OCI-LY7 (cell line): Measurements from ENCODE around the gene MAP3K6.

Experiments
- EZH2phosphoT487 ChIP-seq: fragments of 200-600 bp; sonication (generic); IDR thresholded peaks from 2 replicates; pipeline ENCODE4 v1.6.1; 2018; ENCODE audit warnings: low read depth, borderline replicate concordance, mild to moderate bottlenecking, mixed run types, antibody characterized with exemption, low read length, moderate library complexity, mixed read lengths
- TF ChIP-seq, protein P1 (sequence below): fragments of 200-600 bp; sonication (generic); conservative IDR thresholded peaks from 2 replicates; pipeline ENCODE4 v1.5.1; 2014; ENCODE audit warnings: mild to moderate bottlenecking, antibody characterized with exemption, low read length, moderate library complexity, mixed read lengths

DNA sequence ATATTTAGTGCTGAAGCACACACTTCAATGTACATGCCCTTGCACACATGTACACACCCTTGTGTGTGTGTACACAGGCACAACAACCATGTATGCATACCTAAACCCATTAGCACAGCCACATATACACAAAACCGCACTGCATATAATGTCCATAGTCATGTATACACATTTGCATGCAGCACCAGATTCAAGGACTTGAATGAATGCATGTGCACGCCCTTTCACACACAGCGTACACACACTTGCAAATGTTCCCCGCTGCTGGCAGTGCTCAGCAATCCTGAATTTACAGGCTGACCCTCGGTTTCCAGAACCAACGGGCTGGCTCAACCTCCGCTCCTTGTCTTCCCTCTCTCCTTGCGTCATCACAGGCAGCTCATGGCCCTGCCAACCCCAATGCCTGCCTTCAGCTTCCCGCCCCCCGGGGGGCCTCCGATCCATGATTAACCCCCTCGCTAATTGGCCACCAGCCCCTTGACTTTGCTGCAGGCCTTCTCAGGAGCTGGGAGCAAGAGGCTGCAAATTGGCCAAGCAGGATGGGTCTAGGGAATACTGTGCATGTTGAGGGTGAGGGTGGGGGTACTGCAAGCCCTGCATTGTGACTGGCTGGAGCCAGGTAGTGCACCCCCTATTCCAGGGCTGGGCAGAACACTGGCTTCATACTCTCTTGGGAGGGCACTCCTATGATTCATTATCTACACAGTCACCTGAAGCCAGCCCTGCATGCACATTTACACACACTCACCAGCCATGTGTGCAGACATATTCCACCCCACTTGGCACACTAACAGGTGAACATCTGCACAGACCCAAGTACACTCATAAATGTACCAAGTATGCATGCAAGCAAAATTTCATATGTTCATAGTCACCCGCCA is 33.6 kb upstream of the MAP3K6 start:
- TF ChIP-seq, protein P1, sequence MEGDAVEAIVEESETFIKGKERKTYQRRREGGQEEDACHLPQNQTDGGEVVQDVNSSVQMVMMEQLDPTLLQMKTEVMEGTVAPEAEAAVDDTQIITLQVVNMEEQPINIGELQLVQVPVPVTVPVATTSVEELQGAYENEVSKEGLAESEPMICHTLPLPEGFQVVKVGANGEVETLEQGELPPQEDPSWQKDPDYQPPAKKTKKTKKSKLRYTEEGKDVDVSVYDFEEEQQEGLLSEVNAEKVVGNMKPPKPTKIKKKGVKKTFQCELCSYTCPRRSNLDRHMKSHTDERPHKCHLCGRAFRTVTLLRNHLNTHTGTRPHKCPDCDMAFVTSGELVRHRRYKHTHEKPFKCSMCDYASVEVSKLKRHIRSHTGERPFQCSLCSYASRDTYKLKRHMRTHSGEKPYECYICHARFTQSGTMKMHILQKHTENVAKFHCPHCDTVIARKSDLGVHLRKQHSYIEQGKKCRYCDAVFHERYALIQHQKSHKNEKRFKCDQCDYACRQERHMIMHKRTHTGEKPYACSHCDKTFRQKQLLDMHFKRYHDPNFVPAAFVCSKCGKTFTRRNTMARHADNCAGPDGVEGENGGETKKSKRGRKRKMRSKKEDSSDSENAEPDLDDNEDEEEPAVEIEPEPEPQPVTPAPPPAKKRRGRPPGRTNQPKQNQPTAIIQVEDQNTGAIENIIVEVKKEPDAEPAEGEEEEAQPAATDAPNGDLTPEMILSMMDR, result no peak
- TF ChIP-seq EZH2phosphoT487, result no peak
